ENCODE results near the gene PELO.

Gene PELO

DNA sequence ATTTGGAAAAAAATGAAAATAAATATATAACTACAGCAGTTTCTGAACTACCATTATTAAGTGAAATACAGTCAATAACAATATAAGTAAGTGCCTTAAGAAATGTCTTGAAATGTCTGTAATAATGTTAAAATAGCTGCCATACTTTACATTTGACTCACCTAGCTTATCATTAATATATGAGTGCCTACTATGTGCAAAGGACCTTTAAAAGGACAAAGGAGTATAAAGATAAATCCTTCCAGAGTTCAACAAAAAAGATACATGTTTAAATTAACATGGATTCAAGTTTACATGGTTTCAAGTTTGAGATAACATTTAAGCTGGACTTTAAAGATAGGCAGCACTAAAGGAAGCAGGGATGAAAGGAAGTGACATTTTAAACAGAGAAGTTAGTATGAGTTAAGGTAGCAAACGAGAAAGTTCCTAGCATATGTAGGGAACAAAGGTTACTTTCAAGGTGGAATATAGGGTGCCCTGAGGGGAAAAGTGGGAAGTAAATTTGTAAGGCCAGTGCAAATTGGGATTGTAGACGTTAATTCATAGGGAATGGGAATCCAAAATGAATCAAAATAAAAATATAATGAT lies 8.9 kb downstream of the PELO start:
- in situ Hi-C loops (cut with HindIII; ENCODE audit: low pct_ligation_motif_present, low pct_unique_long_range_greater_than_20kb, low sequenced_read_pairs) = no loop called here
- no peak for DNase-seq

DNA sequence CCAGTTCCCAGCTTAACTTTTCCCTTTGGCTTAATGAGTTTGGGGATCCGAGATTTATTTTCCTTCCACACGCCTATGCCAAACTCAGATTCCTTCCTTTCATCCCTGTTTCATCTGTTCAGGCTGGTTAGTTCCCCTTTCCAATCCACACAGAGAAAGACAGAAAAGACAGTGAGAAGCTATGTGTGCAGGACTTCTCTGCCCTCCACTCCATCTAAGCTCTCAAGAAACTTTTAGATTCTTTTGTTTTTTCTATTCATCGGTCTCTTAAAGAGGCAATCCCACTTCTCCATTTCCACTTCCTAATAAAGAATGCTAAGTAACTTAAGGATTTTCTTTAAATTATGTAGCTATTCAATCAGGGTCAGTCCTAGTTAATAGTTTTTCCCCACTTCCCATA lies 11.2 kb downstream of the PELO start:
- no peak for DNase-seq
- in situ Hi-C loops (cut with HindIII; ENCODE audit: low pct_ligation_motif_present, low pct_unique_long_range_greater_than_20kb, low sequenced_read_pairs) = no loop called here

DNA sequence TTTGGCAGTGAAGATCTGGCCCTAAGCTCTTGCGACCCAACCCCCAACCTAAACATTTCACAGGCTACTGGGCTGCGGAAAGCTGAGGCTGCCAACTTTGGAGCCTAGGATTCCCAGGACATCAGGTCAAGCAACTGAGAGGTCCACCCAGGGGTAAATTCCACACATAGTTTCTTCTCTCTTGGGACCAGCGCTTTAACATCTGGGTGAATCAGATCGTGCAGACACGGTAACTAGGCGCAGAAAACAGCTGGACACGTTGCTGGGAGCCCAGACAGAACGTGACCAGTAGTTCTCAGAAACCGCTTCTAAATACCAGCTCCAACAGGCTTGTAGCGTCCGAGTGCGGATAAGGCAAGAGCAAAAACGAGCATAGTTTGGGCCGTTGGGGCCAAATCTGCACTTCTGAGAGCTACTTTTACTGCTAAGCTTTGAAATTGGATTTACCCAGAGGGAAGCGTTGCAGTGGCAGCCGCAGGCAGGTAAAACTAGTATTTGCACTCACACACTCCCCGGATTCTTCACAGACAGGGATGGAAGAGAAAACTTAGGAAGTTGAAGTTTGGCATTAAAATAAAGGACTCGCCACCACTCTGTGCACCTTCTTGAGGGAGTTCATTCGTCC lies 11.8 kb downstream of the PELO start:
- in situ Hi-C loops (cut with HindIII; ENCODE audit: low pct_ligation_motif_present, low pct_unique_long_range_greater_than_20kb, low sequenced_read_pairs) = no loop called here
- DNase-seq = peak; percentile 89

DNA sequence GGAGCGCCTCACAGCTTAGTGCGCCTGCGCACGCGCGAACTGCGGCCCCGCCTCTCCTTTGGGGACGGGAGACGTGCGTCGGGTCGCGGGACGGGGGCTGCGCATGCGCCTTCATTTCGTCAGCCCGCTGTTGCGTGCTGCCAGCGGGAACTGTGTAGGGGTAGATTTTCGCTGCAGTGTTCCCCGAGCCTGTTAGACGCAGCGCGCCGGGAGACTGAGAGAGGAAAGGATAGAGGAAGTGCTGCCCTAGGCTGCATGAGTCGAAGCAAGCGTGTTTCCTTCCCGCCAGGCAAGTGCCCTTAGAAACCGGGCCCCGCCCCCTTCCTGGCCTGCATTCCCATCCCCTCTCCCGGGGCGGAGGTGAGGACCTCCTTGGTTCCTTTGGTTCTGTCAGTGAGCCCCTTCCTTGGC lies 12.3 kb downstream of the PELO start:
- in situ Hi-C loops (cut with HindIII; ENCODE audit: low pct_ligation_motif_present, low pct_unique_long_range_greater_than_20kb, low sequenced_read_pairs) = no loop called here

DNA sequence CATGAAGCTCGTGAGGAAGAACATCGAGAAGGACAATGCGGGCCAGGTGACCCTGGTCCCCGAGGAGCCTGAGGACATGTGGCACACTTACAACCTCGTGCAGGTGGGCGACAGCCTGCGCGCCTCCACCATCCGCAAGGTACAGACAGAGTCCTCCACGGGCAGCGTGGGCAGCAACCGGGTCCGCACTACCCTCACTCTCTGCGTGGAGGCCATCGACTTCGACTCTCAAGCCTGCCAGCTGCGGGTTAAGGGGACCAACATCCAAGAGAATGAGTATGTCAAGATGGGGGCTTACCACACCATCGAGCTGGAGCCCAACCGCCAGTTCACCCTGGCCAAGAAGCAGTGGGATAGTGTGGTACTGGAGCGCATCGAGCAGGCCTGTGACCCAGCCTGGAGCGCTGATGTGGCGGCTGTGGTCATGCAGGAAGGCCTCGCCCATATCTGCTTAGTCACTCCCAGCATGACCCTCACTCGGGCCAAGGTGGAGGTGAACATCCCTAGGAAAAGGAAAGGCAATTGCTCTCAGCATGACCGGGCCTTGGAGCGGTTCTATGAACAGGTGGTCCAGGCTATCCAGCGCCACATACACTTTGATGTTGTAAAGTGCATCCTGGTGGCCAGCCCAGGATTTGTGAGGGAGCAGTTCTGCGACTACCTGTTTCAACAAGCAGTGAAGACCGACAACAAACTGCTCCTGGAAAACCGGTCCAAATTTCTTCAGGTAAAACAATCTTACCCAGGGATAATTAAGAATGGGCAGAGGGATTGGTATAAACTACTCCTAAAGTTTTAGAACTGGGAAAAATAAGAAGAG lies 12.9 kb downstream of the PELO start:
- in situ Hi-C loops (cut with HindIII; ENCODE audit: low pct_ligation_motif_present, low pct_unique_long_range_greater_than_20kb, low sequenced_read_pairs) = no loop called here
- peak; percentile 82 for DNase-seq

More for the DNA sequence above, 12.3 kb downstream of the PELO start:
- peak; percentile 92 for DNase-seq

DNA sequence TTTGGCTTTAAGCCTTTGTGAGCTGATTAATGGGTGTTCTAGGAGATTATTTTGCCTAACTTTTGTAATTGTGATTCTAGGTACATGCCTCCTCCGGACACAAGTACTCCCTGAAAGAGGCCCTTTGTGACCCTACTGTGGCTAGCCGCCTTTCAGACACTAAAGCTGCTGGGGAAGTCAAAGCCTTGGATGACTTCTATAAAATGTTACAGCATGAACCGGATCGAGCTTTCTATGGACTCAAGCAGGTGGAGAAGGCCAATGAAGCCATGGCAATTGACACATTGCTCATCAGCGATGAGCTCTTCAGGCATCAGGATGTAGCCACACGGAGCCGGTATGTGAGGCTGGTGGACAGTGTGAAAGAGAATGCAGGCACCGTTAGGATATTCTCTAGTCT lies 13.6 kb downstream of the PELO start:
- in situ Hi-C loops (cut with HindIII; ENCODE audit: low pct_ligation_motif_present, low pct_unique_long_range_greater_than_20kb, low sequenced_read_pairs) = no loop called here

DNA sequence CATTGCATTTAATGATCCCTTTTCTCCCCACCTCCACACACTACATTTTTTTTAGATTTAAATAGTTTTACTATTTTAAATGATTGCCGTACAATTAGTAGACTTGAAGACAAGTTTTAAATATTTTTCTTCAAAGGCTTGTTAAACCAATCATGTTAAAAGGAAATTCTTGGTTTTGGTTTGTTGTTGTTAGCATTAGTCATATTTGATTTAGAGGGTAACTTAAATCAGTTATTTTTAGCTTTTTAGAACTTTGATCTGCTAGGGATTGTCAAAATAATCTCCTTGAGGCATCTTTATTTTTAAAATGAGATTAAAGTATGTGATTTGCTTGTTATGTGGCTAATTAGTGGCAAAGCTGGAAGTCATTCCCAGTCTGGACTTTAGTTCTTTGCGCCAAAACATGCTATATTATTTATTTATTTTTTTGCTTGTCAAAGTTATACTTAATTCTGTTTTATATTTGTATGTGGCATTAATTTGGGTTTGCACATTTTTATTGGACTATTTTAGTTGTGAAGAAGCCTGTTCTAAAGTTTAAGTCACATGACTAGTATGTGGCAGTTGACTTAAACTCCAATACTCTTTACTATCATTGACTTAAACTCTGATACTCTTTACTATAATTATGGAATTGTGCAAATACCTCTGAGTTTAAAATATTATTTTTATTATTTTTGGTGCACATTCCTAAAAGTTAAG lies 14.7 kb downstream of the PELO start:
- in situ Hi-C loops (cut with HindIII; ENCODE audit: low pct_ligation_motif_present, low pct_unique_long_range_greater_than_20kb, low sequenced_read_pairs) = no loop called here
- no peak for DNase-seq

More for the DNA sequence above, 13.6 kb downstream of the PELO start:
- DNase-seq = peak; percentile 33

DNA sequence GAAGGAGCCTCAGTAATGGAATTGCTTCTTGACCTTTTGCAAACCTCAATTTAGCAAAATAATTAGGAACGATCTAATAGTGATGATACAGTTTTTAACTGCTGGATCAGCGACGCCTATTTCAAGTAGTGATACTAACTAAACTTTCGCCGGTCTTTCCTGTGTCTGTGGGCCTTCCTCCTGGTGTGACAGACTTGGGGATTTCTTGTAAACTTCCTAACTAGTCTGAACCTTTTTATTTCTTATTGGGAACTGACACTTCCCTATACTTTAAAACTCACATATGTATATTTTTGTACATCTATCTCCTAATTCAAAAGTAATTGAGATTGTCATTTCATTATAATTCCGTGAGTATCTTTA lies 15.2 kb downstream of the PELO start:
- in situ Hi-C loops (cut with HindIII; ENCODE audit: low pct_ligation_motif_present, low pct_unique_long_range_greater_than_20kb, low sequenced_read_pairs) = no loop called here
- no peak for DNase-seq

DNA sequence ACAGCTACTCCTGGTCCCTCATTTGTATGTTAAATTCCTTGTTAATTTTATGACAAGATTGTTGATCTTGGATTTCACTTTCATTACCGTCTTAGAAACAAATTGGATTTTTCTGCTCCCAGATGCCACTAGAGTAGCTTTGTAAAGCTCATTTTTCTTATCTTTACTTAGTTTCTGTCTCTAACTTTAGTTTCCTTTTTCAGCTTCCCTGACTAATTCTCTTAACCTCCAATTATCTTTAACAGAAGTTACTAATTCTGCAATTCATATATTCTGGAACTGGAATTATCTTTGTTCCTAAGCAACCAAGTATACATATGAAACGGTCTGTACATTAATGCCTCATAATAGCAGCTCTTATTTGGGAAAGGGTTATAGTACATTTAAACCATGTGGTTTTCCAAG lies 16.7 kb downstream of the PELO start:
- in situ Hi-C loops (cut with HindIII; ENCODE audit: low pct_ligation_motif_present, low pct_unique_long_range_greater_than_20kb, low sequenced_read_pairs) = no loop called here
- DNase-seq = no peak

DNA sequence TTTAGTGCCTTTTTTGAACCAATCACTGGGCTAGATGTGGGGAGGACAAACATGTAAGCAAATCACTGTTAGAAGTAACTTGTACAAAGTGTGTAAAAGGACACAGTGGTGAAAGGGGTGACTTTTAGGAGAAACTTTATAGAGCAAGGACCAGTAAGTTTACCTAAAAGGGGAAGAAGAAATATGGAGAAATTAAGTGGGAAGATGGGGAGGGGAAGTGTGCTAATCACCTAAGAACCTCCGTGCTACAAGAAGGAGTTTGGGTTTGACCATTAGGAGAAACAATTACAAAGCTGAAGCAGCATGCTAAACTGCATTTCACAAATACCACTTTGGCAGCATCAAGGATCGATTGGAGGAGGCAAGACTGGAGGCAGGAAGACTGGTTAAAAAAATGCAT lies 17.3 kb downstream of the PELO start:
- DNase-seq = no peak
- in situ Hi-C loops (cut with HindIII; ENCODE audit: low pct_ligation_motif_present, low pct_unique_long_range_greater_than_20kb, low sequenced_read_pairs) = no loop called here

DNA sequence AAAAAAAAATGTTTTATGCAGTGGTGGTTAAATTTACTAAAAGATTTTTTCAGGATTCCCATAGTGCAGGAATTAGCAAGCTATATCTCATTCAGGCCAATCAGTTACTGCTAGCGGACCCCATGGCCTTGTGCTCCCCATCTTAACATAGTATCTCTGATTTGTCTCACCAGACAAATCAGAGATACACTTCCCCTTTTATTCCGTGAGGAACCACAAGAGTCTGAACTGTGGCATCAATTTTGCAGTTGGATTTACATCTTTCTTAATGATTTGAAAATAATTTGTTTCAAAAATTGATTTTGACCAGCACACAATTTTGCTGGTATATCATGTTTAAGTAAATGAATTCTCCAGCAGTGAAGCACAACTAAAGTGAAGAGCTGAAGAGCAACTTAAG lies 17.9 kb downstream of the PELO start:
- in situ Hi-C loops (cut with HindIII; ENCODE audit: low pct_ligation_motif_present, low pct_unique_long_range_greater_than_20kb, low sequenced_read_pairs) = no loop called here
- no peak for DNase-seq

DNA sequence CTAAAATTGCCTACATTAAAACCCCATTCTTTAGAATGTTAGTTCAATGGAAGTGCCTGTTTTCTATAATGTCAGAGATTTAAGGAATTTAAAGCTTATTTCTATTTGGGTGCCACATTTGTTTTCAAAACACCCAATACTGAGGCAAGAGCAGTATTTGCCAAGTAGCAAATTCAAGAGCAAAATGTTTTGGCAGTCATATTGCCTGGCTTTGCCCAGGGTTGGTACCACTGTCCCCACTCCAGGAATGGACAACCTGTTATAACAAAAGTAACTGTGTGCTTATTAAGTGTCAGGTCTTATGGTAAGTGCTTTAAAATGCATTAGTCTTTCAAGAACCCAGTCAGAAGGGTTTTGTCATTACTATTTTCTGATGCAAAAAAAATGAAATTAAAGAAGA lies 19.3 kb downstream of the PELO start:
- in situ Hi-C loops (cut with HindIII; ENCODE audit: low pct_ligation_motif_present, low pct_unique_long_range_greater_than_20kb, low sequenced_read_pairs) = no loop called here
- no peak for DNase-seq

DNA sequence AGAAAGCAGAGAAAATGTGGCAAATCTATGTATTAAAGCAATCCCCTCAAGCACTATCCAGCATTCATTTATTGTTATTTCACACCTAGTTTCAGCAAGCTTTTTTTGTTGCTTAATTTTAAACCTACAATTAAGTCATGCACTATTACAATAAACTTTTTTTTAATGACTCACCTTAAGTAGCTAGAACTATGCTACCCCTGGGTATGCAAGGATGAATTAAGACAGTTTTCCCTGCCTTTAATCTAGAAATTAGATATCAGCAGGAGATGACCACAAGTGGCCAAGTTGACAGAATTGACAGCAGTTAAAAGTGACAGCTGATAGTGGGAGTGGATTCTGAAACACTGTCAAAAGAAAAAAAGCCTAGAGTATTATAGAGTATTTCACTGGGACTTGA lies 20.0 kb downstream of the PELO start:
- no peak for DNase-seq
- in situ Hi-C loops (cut with HindIII; ENCODE audit: low pct_ligation_motif_present, low pct_unique_long_range_greater_than_20kb, low sequenced_read_pairs) = no loop called here

DNA sequence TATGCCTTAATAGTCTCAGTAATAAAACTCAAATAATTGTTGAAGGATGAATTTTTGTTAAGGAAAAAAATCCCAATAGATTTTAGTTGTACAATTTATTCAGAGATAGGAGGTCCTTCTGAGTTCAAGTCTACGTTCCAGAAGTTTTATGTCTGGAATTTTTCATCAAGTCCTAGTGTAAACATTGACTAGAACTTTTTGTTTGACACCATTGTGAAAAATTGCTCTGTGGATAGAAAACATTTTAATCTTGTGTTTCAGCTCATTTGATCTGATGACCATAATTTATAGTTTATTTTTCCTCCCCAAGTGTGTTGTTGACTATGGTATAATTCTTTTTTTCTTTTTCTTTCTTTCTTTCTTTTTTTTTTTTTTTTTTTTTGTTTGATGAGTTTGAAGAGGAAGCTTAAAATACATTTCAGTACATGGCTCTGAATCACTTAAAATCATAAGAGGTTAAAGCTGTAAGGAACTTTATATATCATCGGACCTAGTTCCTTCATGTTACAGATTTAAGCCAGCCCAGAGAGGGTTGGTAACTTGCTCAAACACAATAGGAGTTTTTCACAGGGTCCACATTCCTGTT lies 20.7 kb downstream of the PELO start:
- DNase-seq = no peak
- in situ Hi-C loops (cut with HindIII; ENCODE audit: low pct_ligation_motif_present, low pct_unique_long_range_greater_than_20kb, low sequenced_read_pairs) = no loop called here

DNA sequence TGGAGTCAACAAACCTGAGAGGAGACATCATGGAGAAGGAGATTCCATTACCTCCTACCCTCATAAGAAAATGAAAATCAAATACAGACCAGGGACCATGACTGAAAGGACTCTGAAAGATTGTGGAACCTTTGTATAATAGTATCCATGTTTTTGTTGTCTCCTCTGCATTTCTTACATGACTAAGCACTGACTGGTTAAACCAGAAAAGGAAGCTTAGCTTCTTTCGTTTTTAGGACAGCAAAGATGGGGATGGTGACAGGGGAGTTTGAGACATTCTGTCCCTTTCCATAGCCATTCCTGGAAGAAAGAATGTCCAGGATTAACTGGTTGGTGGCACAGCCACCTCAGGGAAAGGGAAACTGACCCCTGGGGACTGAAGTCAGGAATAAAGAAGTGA lies 22.2 kb downstream of the PELO start:
- in situ Hi-C loops (cut with HindIII; ENCODE audit: low pct_ligation_motif_present, low pct_unique_long_range_greater_than_20kb, low sequenced_read_pairs) = no loop called here
- no peak for DNase-seq

DNA sequence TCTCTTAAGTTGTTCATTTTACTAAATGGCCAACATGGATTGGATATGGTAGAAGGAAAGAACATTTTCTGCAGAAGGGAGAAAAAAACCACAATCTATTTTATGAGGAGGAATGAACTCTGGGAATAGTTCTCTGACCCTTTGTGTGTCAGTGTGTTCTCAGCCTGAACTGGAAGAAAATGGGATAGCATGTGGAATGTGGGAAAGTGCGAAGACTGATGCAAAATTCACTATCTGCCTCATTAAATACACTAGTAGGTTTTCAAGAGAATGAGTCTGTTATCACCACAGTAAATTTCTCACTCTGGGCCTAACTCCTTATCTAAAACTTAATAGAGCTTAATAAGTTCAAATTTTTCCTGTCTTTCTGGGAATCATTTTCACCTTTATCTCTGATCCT lies 22.7 kb downstream of the PELO start:
- DNase-seq = no peak
- in situ Hi-C loops (cut with HindIII; ENCODE audit: low pct_ligation_motif_present, low pct_unique_long_range_greater_than_20kb, low sequenced_read_pairs) = no loop called here

DNA sequence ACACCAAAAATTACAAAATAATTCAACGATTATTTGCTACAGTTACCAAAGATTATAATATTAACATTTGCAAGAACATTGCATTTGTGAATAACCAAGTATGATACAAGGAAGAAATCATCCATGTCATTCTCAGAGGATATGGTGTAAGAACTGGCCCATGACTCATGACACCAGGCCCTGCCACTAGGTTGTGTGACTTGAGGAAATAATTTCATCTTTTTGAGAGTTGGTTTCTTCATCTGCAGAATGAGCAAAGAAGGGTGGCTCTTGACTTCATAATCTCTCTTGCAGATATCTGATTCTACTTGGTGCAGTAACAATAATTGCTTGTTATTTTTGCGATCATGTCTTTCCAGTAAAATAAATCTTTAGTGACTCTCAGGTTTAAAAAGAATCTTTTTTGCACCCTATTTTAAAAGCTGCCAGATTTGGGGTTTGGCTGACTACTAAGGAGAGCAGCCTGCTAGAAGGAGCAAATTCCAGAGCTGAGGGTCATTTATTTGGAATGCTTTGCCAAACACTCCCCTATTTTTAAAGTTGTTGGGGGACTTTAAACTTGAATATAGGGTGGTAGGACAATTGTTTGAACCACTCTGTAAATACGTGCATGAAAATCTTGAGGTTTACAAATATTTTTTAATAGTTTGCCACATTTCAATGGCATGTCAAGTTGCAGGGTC lies 23.5 kb downstream of the PELO start:
- no peak for DNase-seq
- in situ Hi-C loops (cut with HindIII; ENCODE audit: low pct_ligation_motif_present, low pct_unique_long_range_greater_than_20kb, low sequenced_read_pairs) = no loop called here

DNA sequence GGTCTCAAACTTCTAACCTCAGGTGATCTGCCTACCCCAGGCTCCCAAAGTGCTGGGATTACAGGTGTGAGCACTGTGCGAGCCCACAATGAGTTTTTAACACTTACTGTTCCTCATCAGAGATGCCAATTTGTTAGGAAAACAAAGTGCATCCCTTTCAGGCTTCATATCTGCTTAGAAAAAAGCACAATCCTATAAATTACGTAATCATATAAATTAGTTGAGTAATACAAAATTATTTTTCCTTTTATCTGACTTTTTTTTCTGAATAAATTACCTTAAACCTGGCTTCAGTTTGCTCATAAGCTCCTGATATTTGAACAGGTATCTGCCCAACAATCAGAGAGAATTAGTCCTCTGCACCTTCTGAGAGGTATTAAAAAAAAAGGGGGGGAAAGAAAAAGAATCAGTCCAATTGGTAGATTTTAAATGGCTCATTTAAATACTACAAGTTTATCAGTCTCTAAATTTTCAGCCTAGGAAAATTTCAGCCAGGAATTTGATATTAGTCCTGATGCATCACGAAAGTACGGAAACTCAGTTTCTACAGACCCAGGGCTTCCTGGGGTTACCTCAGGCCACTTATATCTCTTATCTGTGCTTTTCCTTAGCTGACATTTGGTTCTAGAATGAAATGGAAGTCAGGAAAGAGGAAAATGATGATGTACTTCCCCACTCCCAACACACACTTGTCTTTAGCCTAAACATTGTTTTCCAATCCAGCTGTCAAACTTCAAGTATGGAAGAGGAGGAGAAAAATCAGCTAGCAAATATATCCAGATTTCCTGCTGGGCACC lies 26.8 kb downstream of the PELO start:
- no peak for DNase-seq
- in situ Hi-C loops (cut with HindIII; ENCODE audit: low pct_ligation_motif_present, low pct_unique_long_range_greater_than_20kb, low sequenced_read_pairs) = no loop called here
